GM12878 (cell line): Measurements from ENCODE around the gene GEMIN5.

Source experiments
- ATF2 ChIP-seq: IDR thresholded peaks from 2 replicates; pipeline ENCODE4 v1.6.1; 2012; ENCODE audit warnings: low read length, inconsistent platforms
- CHD4 ChIP-seq: fragments of 200-600 bp; sonication (generic); IDR thresholded peaks from 2 replicates; pipeline ENCODE4 v1.6.1; 2016; ENCODE audit warnings: mild to moderate bottlenecking
- CTCF ChIP-seq, 3 experiments: IDR thresholded peaks in 2 of 3; conservative IDR thresholded peaks in 1 of 3; 2 replicates each; pipeline ENCODE4 v1.5.1; 2011; ENCODE audit warnings: low read depth in 3 of 3, low read length in 3 of 3, mild to moderate bottlenecking in 3 of 3, control low read depth in 2 of 3, moderate library complexity in 2 of 3, inconsistent platforms in 1 of 3, mixed read lengths in 1 of 3; ENCODE audit not compliant: control insufficient read depth in 2 of 3, insufficient read depth in 1 of 3; ENCODE audit errors: extremely low read depth in 1 of 3
- CUX1 ChIP-seq: IDR thresholded peaks from 2 replicates; pipeline ENCODE4 v1.6.1; 2012; ENCODE audit warnings: improper control_type of control experiment, low read depth, low read length; ENCODE audit not compliant: insufficient replicate concordance
- DPF2 ChIP-seq: fragments of 450-650 bp; IDR thresholded peaks from 2 replicates; pipeline ENCODE4 v1.6.1; 2017; ENCODE audit warnings: mild to moderate bottlenecking
- EP300 ChIP-seq, 2 experiments: fragments of 150-350 bp in 1 of 2; IDR thresholded peaks; 2 replicates each; pipeline ENCODE4 v1.6.1; 2011 to 2012; ENCODE audit warnings: low read depth in 2 of 2, low read length in 2 of 2, borderline replicate concordance in 1 of 2, improper control_type of control experiment in 1 of 2, inconsistent platforms in 1 of 2; ENCODE audit not compliant: control insufficient read depth in 1 of 2
- MYC ChIP-seq: IDR thresholded peaks from 2 replicates; pipeline ENCODE4 v1.6.1; 2011; ENCODE audit warnings: mild to moderate bottlenecking, low read length, moderate library complexity, inconsistent platforms; ENCODE audit not compliant: insufficient read depth, insufficient replicate concordance, insufficient read length, severe bottlenecking
- POLR2A ChIP-seq: IDR thresholded peaks from 2 replicates; pipeline ENCODE4 v1.6.1; 2011; ENCODE audit warnings: low read depth, mild to moderate bottlenecking, low read length
- RAD21 ChIP-seq: IDR thresholded peaks from 2 replicates; pipeline ENCODE4 v1.6.1; 2011; ENCODE audit warnings: mild to moderate bottlenecking, low read depth, low read length, moderate library complexity; ENCODE audit not compliant: insufficient read depth
- REST ChIP-seq: IDR thresholded peaks from 2 replicates; pipeline ENCODE4 v1.6.1; 2012; ENCODE audit warnings: mild to moderate bottlenecking, low read depth, low read length
- TCF12 ChIP-seq: IDR thresholded peaks from 2 replicates; pipeline ENCODE4 v1.6.1; 2011; ENCODE audit warnings: low read depth, mild to moderate bottlenecking, low read length
- ZZZ3 ChIP-seq: IDR thresholded peaks from 2 replicates; pipeline ENCODE4 v1.6.1; 2011; ENCODE audit warnings: low read depth; ENCODE audit not compliant: control insufficient read depth, insufficient read length

- TF ChIP-seq REST, result no peak
- TF ChIP-seq ATF2, result no peak
- no peak for TF ChIP-seq MYC
- no peak for TF ChIP-seq CTCF (IDR thresholded peaks at IDR 0.05 in 2 of 3, conservative IDR thresholded peaks at IDR 0.05 in 1 of 3; ENCODE audit: control insufficient read depth in 2 of 3, extremely low read depth in 1 of 3, insufficient read depth in 1 of 3, low read depth in 3 of 3, low read length in 3 of 3)
- TF ChIP-seq POLR2A, result no peak
- no peak for TF ChIP-seq EP300 (IDR thresholded peaks at IDR 0.05; ENCODE audit: borderline replicate concordance in 1 of 2, control insufficient read depth in 1 of 2, low read depth in 2 of 2, low read length in 2 of 2)
- TF ChIP-seq CHD4, result no peak
- no peak for TF ChIP-seq DPF2
- TF ChIP-seq TCF12, result no peak
- no peak for TF ChIP-seq RAD21
- TF ChIP-seq CUX1, result no peak
- TF ChIP-seq ZZZ3, result no peak
These were observed 3.1 kb downstream of the GEMIN5 start for GRCh38 chr5:154934881-154935280.
